WTC11 (cell line): ENCODE measurements around the gene MYL9.

ENCODE experiments used
- ESRRA ChIP-seq: sonication (generic); formaldehyde crosslinking; IDR thresholded peaks from 2 replicates; pipeline ENCODE4 v1.8.1; 2022; ENCODE audit warnings: mild to moderate bottlenecking, missing genetic modification reagents, borderline replicate concordance
- SP1 ChIP-seq: sonication (generic); formaldehyde crosslinking; conservative IDR thresholded peaks from 2 replicates; pipeline ENCODE4 v1.8.1; 2022; ENCODE audit warnings: missing genetic modification reagents
- TF ChIP-seq, protein P1 (sequence below): sonication (generic); formaldehyde crosslinking; IDR thresholded peaks from 2 replicates; pipeline ENCODE4 v1.8.1; 2023; ENCODE audit warnings: mild to moderate bottlenecking, missing genetic modification reagents, moderate library complexity

DNA sequence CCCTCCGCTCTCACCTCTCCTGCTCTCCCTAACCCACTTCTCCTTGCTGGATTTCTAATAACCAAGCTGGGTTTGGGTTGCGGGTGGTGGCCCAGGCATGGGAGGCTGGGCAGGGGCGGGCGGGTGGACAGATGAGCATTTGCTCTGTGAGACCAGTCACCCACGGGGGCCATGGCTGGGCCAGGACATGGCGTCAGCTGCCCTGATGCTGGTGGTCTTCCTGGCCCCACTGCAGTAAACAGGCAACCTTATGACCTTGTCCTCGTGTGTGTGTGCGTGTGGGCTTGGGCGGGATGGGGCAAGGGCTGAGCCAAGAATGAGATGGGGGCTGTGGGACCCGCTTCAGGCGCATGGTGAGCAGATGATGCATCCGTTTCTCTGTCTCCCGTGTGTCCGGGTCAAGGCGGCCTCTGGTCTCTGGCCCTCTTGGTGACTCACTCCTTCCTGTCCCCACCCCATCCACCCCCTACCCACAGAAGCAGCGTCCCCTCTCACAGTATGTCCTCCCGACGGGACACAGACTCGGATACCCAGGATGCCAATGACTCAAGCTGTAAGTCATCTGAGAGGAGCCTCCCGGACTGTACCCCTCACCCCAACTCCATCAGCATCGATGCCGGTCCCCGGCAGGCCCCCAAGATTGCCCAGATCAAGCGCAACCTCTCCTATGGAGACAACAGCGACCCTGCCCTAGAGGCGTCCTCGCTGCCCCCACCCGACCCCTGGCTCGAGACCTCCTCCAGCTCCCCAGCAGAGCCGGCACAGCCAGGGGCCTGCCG lies 41.4 kb upstream of the MYL9 start:
- TF ChIP-seq SP1 (CRISPR knock-in tag) (no peak), ESRRA (no peak)
- TF ChIP-seq, protein P1, sequence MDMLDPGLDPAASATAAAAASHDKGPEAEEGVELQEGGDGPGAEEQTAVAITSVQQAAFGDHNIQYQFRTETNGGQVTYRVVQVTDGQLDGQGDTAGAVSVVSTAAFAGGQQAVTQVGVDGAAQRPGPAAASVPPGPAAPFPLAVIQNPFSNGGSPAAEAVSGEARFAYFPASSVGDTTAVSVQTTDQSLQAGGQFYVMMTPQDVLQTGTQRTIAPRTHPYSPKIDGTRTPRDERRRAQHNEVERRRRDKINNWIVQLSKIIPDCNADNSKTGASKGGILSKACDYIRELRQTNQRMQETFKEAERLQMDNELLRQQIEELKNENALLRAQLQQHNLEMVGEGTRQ = no peak
